MCF 10A (cell line): ENCODE measurements around the gene HDAC3. TPM values are rescaled to one million over a fixed set of nuclear protein-coding genes. Genes with fewer than 3 reads are reported as not detected.

Experiments used
- BruUV-seq: library from RNA; stranded (reverse); fragments of 400-500 nt; replicated peaks from 2 replicates; lab custom pipeline; 2021; lab: Mats Ljungman, UMichigan
- CTCF ChIA-PET: fragments of 300-600 bp; sonication (Branson Sonifier 250); formaldehyde crosslinking; extraction: SDS; loops from one replicate; lab custom pipeline; 2021; ENCODE audit warnings: antibody characterized with exemption, inconsistent platforms; lab: Yijun Ruan, JAX
- POLR2A ChIA-PET: fragments of 300-600, 350-650 bp; sonication (Branson Sonifier 250); formaldehyde crosslinking; extraction: SDS; loops from one replicate; lab custom pipeline; 2020; ENCODE audit warnings: antibody characterized with exemption, inconsistent platforms; lab: Yijun Ruan, JAX
- DNase-seq: peaks from one replicate; pipeline ENCODE4 v3.0.0-alpha.2; 2018; ENCODE audit not compliant: unreplicated experiment
- H3K27ac Mint-ChIP-seq: one replicate; pipeline ENCODE4 v1.8.0; 2022; ENCODE audit warnings: mild to moderate bottlenecking, low read depth, mixed read lengths; ENCODE audit not compliant: unreplicated experiment
- H3K27me3 Mint-ChIP-seq: one replicate; pipeline ENCODE4 v1.8.0; 2022; ENCODE audit warnings: mixed read lengths; ENCODE audit not compliant: insufficient read depth, unreplicated experiment
- H3K36me3 Mint-ChIP-seq: one replicate; pipeline ENCODE4 v1.8.0; 2022; ENCODE audit warnings: mild to moderate bottlenecking, moderate library complexity, mixed read lengths; ENCODE audit not compliant: insufficient read depth, unreplicated experiment
- H3K4me1 Mint-ChIP-seq: one replicate; pipeline ENCODE4 v1.8.0; 2022; ENCODE audit warnings: mixed read lengths; ENCODE audit not compliant: insufficient read depth, unreplicated experiment
- H3K4me3 Mint-ChIP-seq: one replicate; pipeline ENCODE4 v1.8.0; 2022; ENCODE audit warnings: mild to moderate bottlenecking, moderate library complexity, mixed read lengths; ENCODE audit not compliant: unreplicated experiment
- H3K9me3 Mint-ChIP-seq: one replicate; pipeline ENCODE4 v1.8.0; 2022; ENCODE audit warnings: mixed read lengths; ENCODE audit not compliant: unreplicated experiment
- CTCF ChIP-seq: fragments of 200-600 bp; IDR thresholded peaks from one replicate; pipeline ENCODE4 v1.8.0; 2022; ENCODE audit warnings: antibody characterized with exemption, mild to moderate bottlenecking; ENCODE audit not compliant: unreplicated experiment
- intact Hi-C: fragments of 100-400 bp; cut with micrococcal nuclease; formaldehyde crosslinking; loops from 2 replicates; pipeline ENCODE4 v1.14.1; 2022
- total RNA-seq: library from RNA; stranded (reverse); gene quantifications from 2 replicates; pipeline ENCODE4 v1.2.3, GENCODE V29; 2022

Gene HDAC3
- total RNA-seq, 1 experiment from 2014 or later, result 83.5 TPM

DNA sequence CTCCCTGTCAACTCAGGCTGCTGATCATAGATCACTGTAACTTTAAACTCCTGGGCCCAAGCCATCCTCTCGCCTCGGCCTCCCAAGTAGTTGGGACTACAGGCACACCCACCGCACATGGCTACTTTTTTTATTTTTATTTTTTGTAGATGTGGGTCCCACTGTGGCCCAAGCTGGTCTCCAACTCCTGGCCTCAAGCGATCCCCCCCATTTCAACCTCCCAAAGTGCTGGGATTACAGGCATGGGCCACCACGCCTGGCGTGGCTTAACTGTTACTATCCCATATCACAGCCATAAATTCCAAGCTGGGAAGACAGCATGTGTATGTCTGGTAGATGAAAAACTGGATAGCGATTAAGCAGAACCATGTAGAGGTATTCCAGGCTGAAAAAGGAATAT, 1.0 kb downstream of the HDAC3 start:
- peaks cover 39% of the 10 kb centered on the region for H3K4me1 Mint-ChIP-seq
- no peak for TF ChIP-seq CTCF
- H3K27me3 Mint-ChIP-seq, result no peaks in the 10 kb centered on the region
- no TSS peak for BruUV-seq
- H3K9me3 Mint-ChIP-seq, result no peaks in the 10 kb centered on the region
- DNase-seq, result no peak
- CTCF ChIA-PET, result interaction anchor here (0.5 to 11.6 kb wide), 15 partner anchors 9 to 325 kb away, joined by 3 to 213 read pairs (median 3); partner anchors contain the start of genes DIAPH1 and PCDH1
- POLR2A ChIA-PET, result interaction anchor here (0.7 to 13.3 kb wide), 23 partner anchors 12 to 1235 kb away, joined by 3 to 349 read pairs (median 7); partner anchors contain the start of genes ARAP3, DIAPH1, FCHSD1 and RNF14
- peak overlapping the region; percentile 47 for H3K27ac Mint-ChIP-seq
- intact Hi-C loops, result loop anchor here (2.0 kb wide), 1 partner anchor 17 kb away; the partner anchor contains the start of gene DIAPH1
- peaks cover 23% of the 10 kb centered on the region for H3K36me3 Mint-ChIP-seq
- peak overlapping the region; percentile 92 for H3K4me3 Mint-ChIP-seq

- TF ChIP-seq CTCF, result no peak
- Mint-ChIP-seq H3K4me3 (peak overlapping the region; percentile 92), H3K9me3 (no peaks in the 10 kb centered on the region), H3K4me1 (peaks cover 39% of the 10 kb centered on the region), H3K36me3 (peaks cover 30% of the 10 kb centered on the region), H3K27me3 (no peaks in the 10 kb centered on the region), H3K27ac (peak overlapping the region; percentile 47)
- ChIA-PET CTCF (interaction anchor here (0.5 to 11.6 kb wide), 11 partner anchors 12 to 1269 kb away, joined by 3 to 213 read pairs (median 5); partner anchors contain the start of gene DIAPH1), POLR2A (interaction anchor here (2.9 to 13.3 kb wide), 8 partner anchors 13 to 334 kb away, joined by 17 to 349 read pairs (median 39); partner anchors contain the start of genes DIAPH1, FCHSD1 and RNF14)
- no TSS peak for BruUV-seq
- DNase-seq, result no peak
- intact Hi-C loops, result no loop called here
Observed at GRCh38 chr5:141634720-141635119, 1.9 kb downstream of the HDAC3 start.

GRCh38 chr5:141633871-141634561, 2.6 kb downstream of the HDAC3 start:
- no TSS peak for BruUV-seq
- intact Hi-C loops, result no loop called here
- no peak for DNase-seq
- TF ChIP-seq CTCF, result no peak
- H3K27me3 Mint-ChIP-seq, result no peaks in the 10 kb centered on the region
- no peaks in the 10 kb centered on the region for H3K9me3 Mint-ChIP-seq
- peaks cover 37% of the 10 kb centered on the region for H3K36me3 Mint-ChIP-seq
- H3K27ac Mint-ChIP-seq, result peak overlapping the region; percentile 47
- H3K4me3 Mint-ChIP-seq, result no peak overlapping the region
- H3K4me1 Mint-ChIP-seq, result peaks cover 39% of the 10 kb centered on the region
- POLR2A ChIA-PET, result interaction anchor here (0.9 to 13.3 kb wide), 6 partner anchors 9 to 76 kb away, joined by 3 to 349 read pairs (median 40); partner anchors contain the start of genes DIAPH1 and FCHSD1
- CTCF ChIA-PET, result interaction anchor here (0.6 to 11.6 kb wide), 13 partner anchors 8 to 1268 kb away, joined by 3 to 213 read pairs (median 4); partner anchors contain the start of genes DIAPH1 and RNF14

DNA sequence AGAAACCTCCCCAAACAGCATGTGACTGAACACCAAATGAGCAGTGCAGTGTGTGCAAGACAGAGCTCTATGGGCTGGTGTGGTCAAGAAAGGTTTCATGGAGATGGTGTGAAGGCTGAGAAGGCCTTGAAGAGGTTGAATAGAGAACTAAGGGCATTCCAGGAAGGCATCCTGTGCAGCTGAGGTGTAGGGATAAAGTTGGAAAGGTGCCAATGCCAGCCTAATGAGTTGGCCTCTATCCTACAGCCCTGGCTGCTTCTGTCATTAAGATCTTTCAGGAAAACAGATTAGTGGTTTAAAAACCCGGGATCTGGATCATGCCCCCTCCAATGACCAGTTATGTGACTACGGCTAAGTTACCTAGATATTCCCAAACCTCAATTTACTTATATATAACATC, 4.0 kb downstream of the HDAC3 start:
- peaks cover 51% of the 10 kb centered on the region for H3K36me3 Mint-ChIP-seq
- peak; percentile 45 for DNase-seq
- ChIA-PET CTCF (interaction anchor here (0.7 to 11.6 kb wide), 11 partner anchors 10 to 916 kb away, joined by 3 to 213 read pairs (median 6); partner anchors contain the start of gene DIAPH1), POLR2A (interaction anchor here (0.9 to 13.3 kb wide), 5 partner anchors 10 to 35 kb away, joined by 3 to 349 read pairs (median 4); partner anchors contain the start of genes DIAPH1 and FCHSD1)
- BruUV-seq, result no TSS peak
- H3K4me3 Mint-ChIP-seq, result no peak overlapping the region
- H3K4me1 Mint-ChIP-seq, result peaks cover 25% of the 10 kb centered on the region
- no peaks in the 10 kb centered on the region for H3K27me3 Mint-ChIP-seq
- no peaks in the 10 kb centered on the region for H3K9me3 Mint-ChIP-seq
- no peak overlapping the region for H3K27ac Mint-ChIP-seq
- intact Hi-C loops, result no loop called here
- TF ChIP-seq CTCF, result no peak
